Activated CD4-positive, alpha-beta T cell treated with anti-CD3 and anti-CD28 coated beads, Interleukin-2, amount 50 U/mL, for 48 hours (primary cell): ENCODE data around the gene ZBTB7C.

Experiments
- DNase-seq, 2 experiments: peaks; one replicate each; pipeline ENCODE4 v3.0.0-alpha.2; 2020

The ZBTB7C gene

GRCh38 chr18:48206887-48207286 is 202.3 kb downstream of the ZBTB7C start:
- no peak for DNase-seq

GRCh38 chr18:48203961-48204666 is 205.1 kb downstream of the ZBTB7C start:
- no peak for DNase-seq

GRCh38 chr18:48203288-48203945 is 205.8 kb downstream of the ZBTB7C start:
- DNase-seq, result no peak

GRCh38 chr18:48202350-48203260 is 206.6 kb downstream of the ZBTB7C start:
- no peak for DNase-seq

GRCh38 chr18:48202006-48202348 is 207.2 kb downstream of the ZBTB7C start:
- no peak for DNase-seq

- no peak for DNase-seq
Measured at GRCh38 chr18:48201337-48202005, 207.7 kb downstream of the ZBTB7C start.

- no peak for DNase-seq
Measured at GRCh38 chr18:48200631-48201336, 208.4 kb downstream of the ZBTB7C start.

- DNase-seq, result no peak
Measured at GRCh38 chr18:48199399-48199798, 209.8 kb downstream of the ZBTB7C start.

- no peak for DNase-seq
Measured at GRCh38 chr18:48197819-48198218, 211.4 kb downstream of the ZBTB7C start.

GRCh38 chr18:48195787-48196186 is 213.4 kb downstream of the ZBTB7C start:
- DNase-seq, result no peak

- DNase-seq, result no peak
Measured at GRCh38 chr18:48194591-48195181, 214.5 kb downstream of the ZBTB7C start.

- DNase-seq, result no peak
Measured at GRCh38 chr18:48193521-48194492, 215.4 kb downstream of the ZBTB7C start.

- DNase-seq, result no peak
Measured at GRCh38 chr18:48192542-48192941, 216.6 kb downstream of the ZBTB7C start.

GRCh38 chr18:48191494-48191893 is 217.7 kb downstream of the ZBTB7C start:
- no peak for DNase-seq

- no peak for DNase-seq
Measured at GRCh38 chr18:48190994-48191393, 218.2 kb downstream of the ZBTB7C start.

GRCh38 chr18:48188609-48189008 is 220.6 kb downstream of the ZBTB7C start:
- no peak for DNase-seq

- DNase-seq, result no peak
Measured at GRCh38 chr18:48186861-48187260, 222.3 kb downstream of the ZBTB7C start.

- DNase-seq, result no peak
Measured at GRCh38 chr18:48186131-48186766, 222.9 kb downstream of the ZBTB7C start.

GRCh38 chr18:48184118-48184517 is 225.1 kb downstream of the ZBTB7C start:
- DNase-seq, result no peak

GRCh38 chr18:48183613-48184012 is 225.6 kb downstream of the ZBTB7C start:
- no peak for DNase-seq
